ENCODE measurements around the gene KIAA0586.
"Not testable (repeated sequence)": the region's sequence is repeated elsewhere in the genome, so short reads cannot be mapped to it uniquely, and the experiment has no call there.

The KIAA0586 gene

DNA sequence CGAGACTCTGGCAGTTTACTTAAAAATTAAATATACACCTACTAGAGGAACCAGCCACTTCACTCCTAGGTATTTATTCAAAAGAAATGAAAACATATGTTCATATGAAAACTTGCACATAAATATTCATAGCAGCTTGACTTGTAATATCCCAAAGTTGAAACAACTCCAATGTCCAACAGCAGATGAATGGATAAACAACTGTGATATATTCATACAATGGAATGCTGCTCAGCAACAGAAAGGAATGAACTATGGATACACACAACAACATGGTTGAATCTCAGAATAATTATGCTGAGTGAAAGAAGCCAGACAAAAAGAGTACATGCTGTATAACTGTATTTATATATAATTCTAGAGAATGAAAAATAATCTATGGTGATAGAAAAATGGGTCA, 156.9 kb downstream of the KIAA0586 start:
- Histone ChIP-seq H3K4me3 (ENCODE audit: low read length) (no peak overlapping the region), H3K9me3 (ENCODE audit: insufficient read depth, low read length) (no peaks in the 10 kb centered on the region), H3K4me2 (ENCODE audit: low read length) (no peak overlapping the region), H4K20me1 (ENCODE audit: insufficient read depth, low read length) (no peaks in the 10 kb centered on the region), H3K4me1 (ENCODE audit: low read length) (no peaks in the 10 kb centered on the region), H3K27ac (ENCODE audit: low read length) (no peak overlapping the region), H3K36me3 (replicated peaks; ENCODE audit: low read depth, low read length) (no peaks in the 10 kb centered on the region), H3K9ac (ENCODE audit: low read length) (no peak overlapping the region), H3K27me3 (ENCODE audit: low read depth, low read length) (no peaks in the 10 kb centered on the region), H3K79me2 (ENCODE audit: low read length) (no peaks in the 10 kb centered on the region), H2AFZ (ENCODE audit: low read depth, low read length) (no peak overlapping the region)
- no peak for TF ChIP-seq EZH2phosphoT487 (IDR thresholded peaks at IDR 0.05; ENCODE audit: low read depth)
- TF ChIP-seq, protein P1, sequence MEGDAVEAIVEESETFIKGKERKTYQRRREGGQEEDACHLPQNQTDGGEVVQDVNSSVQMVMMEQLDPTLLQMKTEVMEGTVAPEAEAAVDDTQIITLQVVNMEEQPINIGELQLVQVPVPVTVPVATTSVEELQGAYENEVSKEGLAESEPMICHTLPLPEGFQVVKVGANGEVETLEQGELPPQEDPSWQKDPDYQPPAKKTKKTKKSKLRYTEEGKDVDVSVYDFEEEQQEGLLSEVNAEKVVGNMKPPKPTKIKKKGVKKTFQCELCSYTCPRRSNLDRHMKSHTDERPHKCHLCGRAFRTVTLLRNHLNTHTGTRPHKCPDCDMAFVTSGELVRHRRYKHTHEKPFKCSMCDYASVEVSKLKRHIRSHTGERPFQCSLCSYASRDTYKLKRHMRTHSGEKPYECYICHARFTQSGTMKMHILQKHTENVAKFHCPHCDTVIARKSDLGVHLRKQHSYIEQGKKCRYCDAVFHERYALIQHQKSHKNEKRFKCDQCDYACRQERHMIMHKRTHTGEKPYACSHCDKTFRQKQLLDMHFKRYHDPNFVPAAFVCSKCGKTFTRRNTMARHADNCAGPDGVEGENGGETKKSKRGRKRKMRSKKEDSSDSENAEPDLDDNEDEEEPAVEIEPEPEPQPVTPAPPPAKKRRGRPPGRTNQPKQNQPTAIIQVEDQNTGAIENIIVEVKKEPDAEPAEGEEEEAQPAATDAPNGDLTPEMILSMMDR (IDR thresholded peaks at IDR 0.05; ENCODE audit: low read depth, low read length), result no peak

DNA sequence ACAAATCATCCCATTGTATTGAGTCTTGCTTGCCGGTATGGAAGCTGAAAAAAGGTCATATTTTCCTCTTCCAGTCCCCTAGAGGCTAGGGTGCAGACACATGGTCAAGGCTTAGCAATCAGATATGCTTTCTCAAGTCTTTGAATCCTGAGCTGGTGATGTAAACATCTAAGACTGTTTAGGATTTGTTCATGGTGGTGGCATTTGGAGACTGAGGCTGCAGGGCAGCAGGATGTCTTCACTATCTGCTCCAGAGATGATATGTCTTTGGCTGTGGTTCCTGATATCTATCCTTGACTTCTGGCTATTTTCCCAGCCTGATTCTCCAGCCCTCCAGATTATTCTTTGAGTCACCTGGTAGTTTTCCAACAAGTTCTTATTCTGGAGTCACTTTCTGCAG, 159.8 kb downstream of the KIAA0586 start:
- Histone ChIP-seq H3K9me3 (ENCODE audit: insufficient read depth, low read length) (no peaks in the 10 kb centered on the region), H2AFZ (ENCODE audit: low read depth, low read length) (no peak overlapping the region), H3K9ac (ENCODE audit: low read length) (no peak overlapping the region), H4K20me1 (ENCODE audit: insufficient read depth, low read length) (no peaks in the 10 kb centered on the region), H3K27me3 (ENCODE audit: low read depth, low read length) (no peaks in the 10 kb centered on the region), H3K27ac (ENCODE audit: low read length) (no peak overlapping the region), H3K79me2 (ENCODE audit: low read length) (no peaks in the 10 kb centered on the region), H3K4me3 (ENCODE audit: low read length) (no peak overlapping the region), H3K4me2 (ENCODE audit: low read length) (no peak overlapping the region), H3K36me3 (replicated peaks; ENCODE audit: low read depth, low read length) (no peaks in the 10 kb centered on the region), H3K4me1 (ENCODE audit: low read length) (no peaks in the 10 kb centered on the region)
- no peak for TF ChIP-seq EZH2phosphoT487 (IDR thresholded peaks at IDR 0.05; ENCODE audit: low read depth)
- TF ChIP-seq, protein P1 (IDR thresholded peaks at IDR 0.05; ENCODE audit: low read depth, low read length), result no peak

DNA sequence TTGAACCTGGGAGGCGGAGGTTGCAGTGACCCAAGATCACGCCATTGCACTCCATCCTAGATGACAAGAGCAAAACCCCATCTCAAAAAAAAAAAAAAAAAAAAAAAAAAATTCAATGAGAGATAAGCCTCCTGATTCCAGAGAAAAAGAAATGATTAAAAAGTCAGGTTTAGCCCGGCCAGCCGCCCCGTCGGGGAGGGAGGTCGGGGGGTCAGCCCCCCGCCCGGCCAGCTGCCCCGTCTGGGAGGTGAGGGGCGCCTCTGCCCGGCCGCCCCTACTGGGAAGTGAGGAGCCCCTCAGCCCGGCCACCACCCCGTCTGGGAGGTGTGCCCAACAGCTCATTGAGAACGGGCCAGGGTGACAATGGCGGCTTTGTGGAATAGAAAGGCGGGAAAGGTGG, 160.8 kb downstream of the KIAA0586 start:
- H3K36me3 ChIP-seq (replicated peaks; ENCODE audit: low read depth, low read length); H3K9me3 ChIP-seq (ENCODE audit: insufficient read depth, low read length); H3K79me2 ChIP-seq (ENCODE audit: low read length); H2AFZ ChIP-seq (ENCODE audit: low read depth, low read length); H4K20me1 ChIP-seq (ENCODE audit: insufficient read depth, low read length); H3K9ac ChIP-seq (ENCODE audit: low read length); H3K27me3 ChIP-seq (ENCODE audit: low read depth, low read length); H3K4me2 ChIP-seq (ENCODE audit: low read length); H3K27ac ChIP-seq (ENCODE audit: low read length); H3K4me3 ChIP-seq (ENCODE audit: low read length); H3K4me1 ChIP-seq (ENCODE audit: low read length): not testable (repeated sequence)

DNA sequence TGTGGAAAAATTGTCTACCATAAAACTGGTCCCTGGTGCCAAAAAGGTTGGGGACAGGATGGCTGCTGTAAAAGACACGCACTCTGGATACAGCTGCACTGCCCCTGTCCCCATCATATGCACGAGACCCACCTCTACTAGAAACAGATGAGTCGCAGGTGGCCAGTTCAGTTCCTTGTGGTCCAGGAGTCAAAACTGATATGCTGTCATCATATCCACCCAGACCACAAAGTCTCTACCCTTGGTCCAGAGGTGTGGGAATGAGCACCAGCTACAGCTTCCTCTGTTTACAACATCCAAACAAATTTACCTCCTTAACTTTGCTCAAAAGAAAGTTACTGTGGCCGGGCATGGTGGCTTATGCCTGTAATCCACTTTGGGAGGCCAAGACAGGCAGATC, 166.5 kb downstream of the KIAA0586 start:
- Histone ChIP-seq H3K27ac (ENCODE audit: low read length) (no peak overlapping the region), H2AFZ (ENCODE audit: low read depth, low read length) (no peak overlapping the region), H3K36me3 (replicated peaks; ENCODE audit: low read depth, low read length) (no peaks in the 10 kb centered on the region), H3K79me2 (ENCODE audit: low read length) (no peaks in the 10 kb centered on the region), H3K27me3 (ENCODE audit: low read depth, low read length) (no peaks in the 10 kb centered on the region), H3K4me3 (ENCODE audit: low read length) (no peak overlapping the region), H3K9ac (ENCODE audit: low read length) (no peak overlapping the region), H4K20me1 (ENCODE audit: insufficient read depth, low read length) (no peaks in the 10 kb centered on the region), H3K9me3 (ENCODE audit: insufficient read depth, low read length) (no peaks in the 10 kb centered on the region), H3K4me1 (ENCODE audit: low read length) (0 out of 2 replicates have a peak, but pooled peaks cover 6% of the 10 kb centered on the region), H3K4me2 (ENCODE audit: low read length) (no peak overlapping the region)
- TF ChIP-seq EZH2phosphoT487 (IDR thresholded peaks at IDR 0.05; ENCODE audit: low read depth), result no peak
- TF ChIP-seq, protein P1 (IDR thresholded peaks at IDR 0.05; ENCODE audit: low read depth, low read length), result no peak

DNA sequence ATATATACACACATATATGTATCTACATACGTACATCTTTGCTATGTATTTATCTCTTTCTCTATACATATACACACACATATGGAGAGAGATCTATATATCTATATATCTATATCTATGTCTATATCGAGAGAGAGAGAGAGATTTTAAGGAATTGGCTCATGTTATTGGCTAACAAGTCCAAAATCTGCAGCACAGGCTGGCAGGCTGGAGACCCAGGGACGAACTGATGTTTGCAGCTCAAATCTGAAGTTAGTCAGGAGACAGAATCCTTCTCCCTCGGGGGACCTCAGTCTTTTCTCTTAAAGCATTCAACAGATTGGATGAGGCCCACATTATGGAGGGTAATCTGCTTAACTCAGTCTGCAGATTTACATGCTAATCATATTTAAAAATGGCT, 169.5 kb downstream of the KIAA0586 start:
- Histone ChIP-seq H2AFZ (ENCODE audit: low read depth, low read length) (no peak overlapping the region), H3K9ac (ENCODE audit: low read length) (no peak overlapping the region), H3K27ac (ENCODE audit: low read length) (no peak overlapping the region), H3K79me2 (ENCODE audit: low read length) (no peaks in the 10 kb centered on the region), H3K4me1 (ENCODE audit: low read length) (0 out of 2 replicates have a peak, but pooled peaks cover 6% of the 10 kb centered on the region), H3K9me3 (ENCODE audit: insufficient read depth, low read length) (no peaks in the 10 kb centered on the region), H3K4me2 (ENCODE audit: low read length) (no peak overlapping the region), H3K36me3 (replicated peaks; ENCODE audit: low read depth, low read length) (no peaks in the 10 kb centered on the region), H3K27me3 (ENCODE audit: low read depth, low read length) (no peaks in the 10 kb centered on the region), H4K20me1 (ENCODE audit: insufficient read depth, low read length) (no peaks in the 10 kb centered on the region), H3K4me3 (ENCODE audit: low read length) (no peak overlapping the region)
- TF ChIP-seq, protein P1 (IDR thresholded peaks at IDR 0.05; ENCODE audit: low read depth, low read length), result no peak
- TF ChIP-seq EZH2phosphoT487 (IDR thresholded peaks at IDR 0.05; ENCODE audit: low read depth), result no peak
